ENCODE data around the gene ESR2.

The ESR2 gene

DNA sequence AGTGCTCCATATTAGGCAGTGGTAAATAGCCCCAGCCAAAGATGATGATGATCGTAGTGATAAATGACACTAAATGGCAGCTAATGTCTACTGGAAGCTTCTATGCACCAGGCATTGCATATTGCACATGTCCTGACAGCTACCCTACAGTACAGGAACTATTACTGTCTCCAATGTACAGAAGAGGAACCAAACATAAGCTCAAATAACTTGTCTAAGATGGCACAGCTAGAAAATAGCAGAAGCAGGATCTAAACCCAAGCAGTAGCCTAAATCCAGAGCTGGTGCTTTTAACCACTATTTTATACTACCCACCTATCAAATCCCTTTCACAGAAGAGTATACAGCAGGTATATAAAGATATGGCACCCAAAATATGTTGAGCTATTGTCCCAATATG, 28.9 kb downstream of the ESR2 start:
- no peak for DNase-seq

DNA sequence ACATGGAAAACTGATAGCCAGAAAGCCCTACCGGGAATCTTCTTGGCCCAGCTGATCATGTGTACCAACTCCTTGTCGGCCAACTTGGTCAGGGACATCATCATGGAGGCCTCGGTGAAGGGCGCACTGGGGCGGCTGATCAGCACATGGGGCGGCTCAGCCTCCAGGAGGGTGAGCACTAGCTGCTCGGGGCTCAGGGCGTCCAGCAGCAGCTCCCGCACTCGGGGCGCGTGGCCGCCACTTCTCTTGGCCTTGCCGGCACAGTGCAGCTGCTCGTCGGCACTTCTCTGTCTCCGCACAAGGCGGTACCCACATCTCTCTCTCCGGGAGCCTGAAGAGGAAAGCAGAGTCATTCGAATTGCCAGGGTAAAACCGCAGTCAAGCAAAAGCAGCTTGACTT, 33.8 kb downstream of the ESR2 start:
- no peak for DNase-seq

DNA sequence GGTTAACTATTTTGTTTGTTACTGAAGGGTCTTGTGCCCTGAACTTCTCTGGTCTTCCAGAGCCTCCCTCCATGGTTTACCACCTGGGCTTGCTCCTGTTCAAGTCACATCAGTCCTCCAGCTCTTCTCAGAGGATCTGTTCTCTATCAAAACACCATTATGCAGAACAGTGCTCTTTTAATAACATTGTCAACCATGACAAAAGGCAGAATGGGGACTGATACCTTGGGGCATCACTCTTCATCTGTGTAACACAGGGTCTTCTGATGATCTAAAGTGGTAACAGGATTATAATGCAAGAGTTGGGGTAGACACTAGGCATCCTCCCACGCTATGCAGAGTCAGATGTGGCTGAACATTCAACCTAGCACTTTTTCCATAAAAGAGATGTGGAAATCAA, 38.4 kb downstream of the ESR2 start:
- no peak for DNase-seq

DNA sequence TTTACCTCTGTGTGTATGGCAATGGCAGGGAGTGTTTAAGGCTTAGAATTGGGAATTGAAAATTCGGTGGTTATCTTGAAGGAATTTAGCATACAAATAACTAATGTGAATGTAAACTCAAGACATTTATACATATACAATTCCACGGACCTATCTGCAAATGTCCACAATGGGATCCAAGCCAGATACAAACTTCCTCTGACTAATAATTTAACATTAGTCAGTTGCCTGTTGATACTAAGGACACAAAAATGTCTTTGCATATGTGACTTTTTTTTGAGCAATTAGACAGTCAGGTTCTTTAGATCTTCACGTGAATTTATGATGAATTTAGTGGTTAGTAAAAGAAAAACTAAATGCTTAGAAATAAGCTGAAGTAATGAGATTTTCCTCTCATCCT, 40.5 kb downstream of the ESR2 start:
- no peak for DNase-seq

DNA sequence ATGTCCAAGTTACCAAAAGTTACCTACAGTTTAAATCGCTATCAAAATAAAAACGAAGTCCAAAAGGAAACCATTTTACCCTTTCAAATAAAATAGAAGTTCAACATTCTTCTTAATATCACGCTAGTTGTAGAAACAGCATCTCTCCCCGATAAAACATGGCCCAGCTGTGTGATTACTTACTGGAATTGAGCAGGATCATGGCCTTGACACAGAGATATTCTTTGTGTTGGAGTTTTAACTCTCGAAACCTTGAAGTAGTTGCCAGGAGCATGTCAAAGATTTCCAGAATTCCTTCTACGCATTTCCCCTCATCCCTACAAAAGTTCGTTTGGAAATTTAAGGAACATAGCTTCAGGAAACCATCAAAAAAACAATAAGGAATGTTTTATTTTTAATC, 44.8 kb downstream of the ESR2 start:
- DNase-seq: no peak

DNA sequence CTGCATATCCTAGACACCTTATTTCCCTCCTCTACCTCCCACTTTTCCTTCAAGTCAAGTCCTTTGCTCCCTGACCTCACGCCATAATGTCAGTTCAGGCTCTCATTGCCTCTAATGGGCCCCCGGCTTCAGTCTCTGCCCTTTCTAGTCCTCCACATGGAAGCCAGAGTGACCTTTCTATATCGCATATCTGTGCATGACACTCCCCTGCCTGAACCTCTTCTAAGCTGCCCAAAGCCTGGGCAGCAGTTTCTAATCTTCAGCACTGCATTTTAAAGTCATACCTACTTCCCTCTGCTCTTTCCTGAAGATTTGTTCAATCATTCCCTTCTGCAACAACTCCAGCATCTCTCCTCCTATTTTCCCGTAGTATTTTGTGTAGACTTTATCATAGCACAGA, 45.5 kb downstream of the ESR2 start:
- no peak for DNase-seq

DNA sequence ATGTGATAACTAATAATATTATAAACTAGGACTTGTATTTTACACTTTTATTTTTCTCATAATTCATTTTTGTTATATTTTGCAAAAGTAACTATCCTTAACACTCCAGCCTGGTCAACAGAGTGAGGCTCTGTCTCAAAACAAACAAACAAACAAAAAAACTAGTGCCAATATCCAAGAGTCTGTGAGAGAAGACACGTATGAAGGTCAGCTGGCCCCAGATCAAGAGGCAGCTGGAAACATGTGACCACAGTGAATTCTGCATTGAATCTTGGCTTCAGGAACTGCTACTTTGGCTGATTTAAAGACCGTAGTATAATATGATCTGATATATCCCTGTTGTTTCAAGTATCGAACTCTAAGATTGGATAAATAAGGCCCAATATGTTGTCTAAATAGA, 47.0 kb downstream of the ESR2 start:
- DNase-seq: no peak

DNA sequence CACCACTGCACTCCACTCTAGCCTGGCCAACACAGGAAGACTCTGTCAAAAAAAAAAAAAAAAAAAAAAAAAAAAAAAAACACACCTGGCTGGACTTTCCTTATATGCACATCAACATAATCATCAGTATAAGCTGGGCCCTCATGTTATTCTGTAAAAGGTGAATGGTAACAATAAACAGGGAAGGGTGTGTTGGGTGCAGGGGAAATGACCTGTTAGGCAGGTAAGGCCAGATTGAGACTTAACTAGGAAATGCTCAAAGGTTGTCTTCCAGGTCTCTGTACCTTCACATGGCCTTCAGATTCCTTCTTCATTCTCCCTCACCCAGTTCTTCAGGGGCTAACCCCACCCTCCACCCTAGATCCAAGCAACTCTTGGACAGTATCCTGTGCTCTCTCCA, 47.5 kb downstream of the ESR2 start:
- DNase-seq: no peak

DNA sequence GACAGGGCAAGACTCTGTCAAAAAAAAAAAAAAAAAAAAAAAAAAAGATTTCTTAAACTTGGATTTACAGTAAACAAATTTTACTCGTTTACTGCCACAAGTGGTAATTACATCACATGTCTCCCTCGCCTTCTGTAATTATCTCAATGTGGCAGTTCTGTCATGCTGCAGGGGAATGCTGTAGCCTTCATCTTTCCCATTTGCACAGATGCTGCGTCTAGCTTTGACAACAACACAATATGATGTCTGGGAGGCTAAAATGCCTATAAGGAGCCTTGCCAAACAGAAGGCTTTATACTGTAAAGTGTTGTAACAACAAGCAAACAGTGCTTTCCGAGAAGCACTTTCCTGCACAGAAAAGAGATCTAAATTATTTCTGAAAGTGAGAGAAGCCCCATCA, 48.7 kb downstream of the ESR2 start:
- no peak for DNase-seq

DNA sequence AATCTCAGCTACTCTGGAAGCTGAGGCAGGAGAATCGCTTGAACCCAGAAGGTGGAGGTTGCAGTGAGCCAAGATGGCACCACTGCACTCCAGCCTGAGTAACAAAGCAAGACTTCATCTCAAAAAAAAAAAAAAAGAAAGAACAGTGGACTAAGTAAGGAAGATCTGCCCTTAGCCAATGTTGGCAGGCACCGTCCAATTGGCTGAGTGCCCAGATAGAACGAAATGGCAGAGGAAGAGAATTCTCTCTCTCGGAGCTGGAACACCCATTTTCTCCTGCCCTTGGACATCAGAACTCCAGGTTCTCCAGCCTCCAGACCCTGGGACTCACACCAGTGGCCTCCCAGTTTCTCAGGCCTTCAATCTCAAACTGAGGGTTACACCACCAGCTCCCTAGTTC, 49.9 kb downstream of the ESR2 start:
- no peak for DNase-seq

DNA sequence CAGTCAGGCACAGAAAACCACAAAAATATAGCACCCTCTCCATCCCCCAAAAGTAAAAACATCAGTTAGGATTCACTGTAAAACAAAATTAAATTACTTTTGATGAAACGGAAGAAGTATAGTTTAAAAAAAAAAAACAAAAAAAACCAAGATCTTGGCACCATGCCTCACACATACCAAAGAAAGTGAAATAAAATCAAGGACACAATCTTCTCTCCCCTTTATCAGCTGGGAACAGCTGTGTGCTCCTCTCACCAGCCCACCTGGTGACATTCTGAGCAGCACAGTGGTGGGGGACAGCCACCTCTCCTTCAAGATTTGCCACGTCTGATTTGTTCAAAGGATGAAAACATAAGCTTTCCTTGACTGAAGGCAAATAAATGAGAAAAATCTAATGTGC, 55.5 kb downstream of the ESR2 start:
- DNase-seq: no peak

DNA sequence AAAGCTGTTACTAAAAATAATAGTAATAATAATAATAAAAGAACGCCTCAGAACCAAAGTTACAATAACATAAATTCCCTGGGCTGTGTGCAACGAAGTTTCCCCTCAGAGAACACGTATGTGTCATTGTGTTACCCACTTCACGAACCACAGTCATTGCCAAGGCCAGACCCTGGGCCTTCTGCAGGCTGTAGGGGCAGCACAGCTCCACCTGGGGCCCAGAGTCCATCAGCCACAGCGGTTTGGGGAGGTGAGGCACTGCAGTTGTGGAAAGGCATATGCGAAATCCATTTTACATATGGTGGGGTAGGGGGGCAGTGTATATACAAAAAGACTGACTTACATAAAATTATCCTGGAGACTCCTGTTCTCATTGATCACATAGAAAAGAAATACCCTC, 56.1 kb downstream of the ESR2 start:
- DNase-seq: no peak

DNA sequence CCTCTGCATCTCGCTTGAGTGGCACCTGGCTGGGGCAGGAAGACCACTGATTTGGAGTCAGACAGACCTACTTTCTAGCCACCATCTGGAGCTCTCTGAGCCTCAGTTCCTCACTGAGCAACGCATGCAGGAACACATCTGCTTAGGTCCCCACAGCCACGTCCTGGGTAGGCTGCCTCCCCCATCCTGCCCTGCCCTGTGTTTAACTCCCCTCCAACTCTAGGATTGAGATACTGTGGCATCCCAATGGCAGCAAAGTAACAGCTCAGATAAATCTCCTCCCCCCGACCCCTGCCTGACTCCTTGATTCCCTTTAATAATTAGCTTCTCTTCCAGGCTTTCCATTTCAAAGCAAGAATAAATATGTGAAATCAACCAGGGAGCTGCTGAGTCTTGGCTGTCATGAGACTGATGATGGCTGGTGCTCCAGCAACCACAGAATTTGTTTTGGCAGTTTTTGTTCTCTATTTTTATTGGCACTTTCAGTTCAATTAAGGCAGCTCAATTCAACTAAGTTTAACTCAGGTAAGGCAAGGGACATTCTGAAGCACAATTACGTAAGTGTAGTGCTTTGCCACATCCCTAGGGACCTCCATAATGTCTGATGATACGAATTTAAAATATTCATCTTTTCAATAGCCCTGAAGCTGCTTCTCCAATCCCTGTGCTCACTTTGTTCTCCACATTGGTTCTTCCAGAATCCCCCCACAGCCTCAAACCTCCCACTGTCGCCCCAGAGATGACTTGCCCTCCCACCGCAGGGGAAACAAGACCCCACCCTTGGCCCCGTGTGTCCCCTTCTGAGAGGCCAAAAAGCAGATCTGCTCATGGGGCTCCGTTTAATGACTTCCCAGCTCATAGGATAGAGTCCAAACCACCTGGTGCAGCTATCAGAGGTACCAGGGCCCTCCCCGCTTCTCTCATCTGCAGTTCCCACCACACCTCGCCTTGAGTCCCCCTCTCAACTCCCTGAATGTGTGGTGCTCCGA, 58.2 kb downstream of the ESR2 start:
- no peak for DNase-seq

DNA sequence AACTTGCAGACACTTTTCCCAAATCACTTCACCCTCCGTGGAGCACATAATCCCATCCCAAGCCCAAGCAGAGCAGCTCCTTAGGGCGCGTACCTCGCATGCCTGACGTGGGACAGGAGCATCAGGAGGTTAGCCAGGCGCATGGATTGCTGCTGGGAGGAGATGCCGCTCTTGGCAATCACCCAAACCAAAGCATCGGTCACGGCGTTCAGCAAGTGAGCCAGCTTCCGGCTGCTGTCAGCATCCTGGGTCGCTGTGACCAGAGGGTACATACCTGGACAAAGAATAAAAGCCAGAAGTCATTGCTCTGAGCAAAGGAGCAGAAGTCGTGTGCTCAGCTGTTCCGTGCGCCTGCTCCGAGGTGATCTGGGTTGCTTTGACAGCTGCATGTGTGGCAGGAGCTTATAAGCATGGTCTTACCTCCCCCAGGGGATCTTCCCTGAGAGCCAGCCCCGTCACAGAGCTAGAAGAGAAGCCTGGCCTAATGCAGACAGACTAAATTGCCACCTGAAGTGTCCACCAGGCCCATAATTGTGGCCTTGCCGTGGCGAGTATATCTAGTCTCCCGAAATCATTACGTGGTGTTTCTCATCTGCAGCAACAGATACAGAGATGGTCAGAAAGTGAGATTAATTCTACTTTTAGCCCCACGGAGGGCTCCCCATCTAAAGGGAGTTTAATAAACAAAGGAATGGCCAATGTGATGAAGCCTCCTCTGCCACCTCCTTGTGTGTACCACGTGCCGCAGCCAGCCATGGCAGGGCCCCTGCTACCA, 59.1 kb downstream of the ESR2 start:
- peak; percentile 76 for DNase-seq

DNA sequence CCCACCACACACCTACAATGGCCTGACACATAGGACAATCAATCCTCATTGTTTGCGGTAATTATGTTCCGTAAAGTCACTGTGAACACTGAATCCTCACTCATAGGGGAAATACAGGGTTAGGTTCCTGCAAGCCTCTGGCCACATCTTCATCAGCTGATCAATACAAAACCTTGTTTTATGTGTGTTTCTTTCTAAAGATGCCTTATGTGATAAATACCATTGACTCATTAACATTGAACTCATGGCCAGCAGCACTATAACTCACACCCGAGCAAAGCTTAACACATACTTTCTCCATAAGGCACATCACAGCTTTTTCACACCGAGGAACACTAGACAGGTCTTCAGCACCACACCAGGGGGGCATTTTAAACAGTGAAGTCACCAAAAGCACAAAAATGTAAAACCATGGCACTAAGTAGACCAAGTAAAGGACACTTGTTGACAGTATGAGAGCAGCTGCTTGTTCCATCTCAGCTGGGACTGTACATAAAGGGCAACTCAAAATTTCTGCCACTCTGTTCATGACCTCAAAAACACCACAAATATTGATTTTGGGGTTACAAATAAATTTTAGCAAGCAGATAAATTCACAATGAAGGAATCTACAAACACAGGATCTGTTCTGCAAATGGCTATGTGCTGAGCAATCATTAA, 60.5 kb downstream of the ESR2 start:
- DNase-seq: no peak

DNA sequence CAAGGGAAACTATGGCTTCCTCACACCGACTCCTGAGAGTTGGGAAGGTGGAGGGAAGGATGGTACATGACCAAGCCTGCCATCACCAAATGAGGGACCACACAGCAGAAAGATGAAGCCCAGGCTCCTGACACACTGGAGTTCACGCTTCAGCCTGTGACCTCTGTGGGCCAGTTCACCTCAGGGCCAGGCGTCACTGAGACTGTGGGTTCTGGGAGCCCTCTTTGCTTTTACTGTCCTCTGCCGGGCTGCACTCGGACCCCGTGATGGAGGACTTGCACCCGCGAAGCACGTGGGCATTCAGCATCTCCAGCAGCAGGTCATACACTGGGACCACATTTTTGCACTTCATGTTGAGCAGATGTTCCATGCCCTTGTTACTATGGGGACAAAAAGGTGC, 61.2 kb downstream of the ESR2 start:
- no peak for DNase-seq

DNA sequence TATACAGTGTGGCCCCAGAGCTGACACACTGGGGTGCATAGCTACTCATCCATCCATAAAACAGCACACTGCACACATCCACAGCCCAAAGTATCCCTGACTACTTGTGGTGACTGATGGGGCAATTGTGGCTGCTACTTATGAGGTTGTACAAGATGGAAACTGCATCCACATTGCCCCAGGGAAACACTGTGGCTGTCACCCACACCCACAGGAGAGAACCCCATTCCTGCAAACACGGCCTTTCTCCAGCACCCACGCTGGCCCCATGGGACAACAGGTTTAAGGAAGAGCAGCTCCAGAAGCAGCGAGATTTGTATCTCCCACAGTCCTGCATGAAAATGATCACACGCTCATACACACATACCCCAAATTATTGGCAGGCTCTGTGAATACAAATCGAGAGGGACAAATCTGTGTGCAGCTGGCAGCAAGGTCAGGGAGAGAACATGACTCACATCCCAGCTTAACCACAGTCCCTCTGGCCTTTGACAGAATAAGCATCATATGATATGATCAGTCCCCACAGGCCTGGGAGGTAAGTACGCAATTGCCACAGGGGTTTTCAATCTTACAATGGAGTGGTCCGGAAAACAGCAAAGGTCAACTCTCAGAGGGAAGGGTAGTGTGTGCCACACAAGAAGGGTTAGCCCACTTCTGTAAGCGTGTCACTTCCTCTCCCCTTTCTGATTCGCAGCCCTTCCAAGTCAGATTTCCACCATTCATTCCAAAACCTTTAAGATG, 61.9 kb downstream of the ESR2 start:
- no peak for DNase-seq

DNA sequence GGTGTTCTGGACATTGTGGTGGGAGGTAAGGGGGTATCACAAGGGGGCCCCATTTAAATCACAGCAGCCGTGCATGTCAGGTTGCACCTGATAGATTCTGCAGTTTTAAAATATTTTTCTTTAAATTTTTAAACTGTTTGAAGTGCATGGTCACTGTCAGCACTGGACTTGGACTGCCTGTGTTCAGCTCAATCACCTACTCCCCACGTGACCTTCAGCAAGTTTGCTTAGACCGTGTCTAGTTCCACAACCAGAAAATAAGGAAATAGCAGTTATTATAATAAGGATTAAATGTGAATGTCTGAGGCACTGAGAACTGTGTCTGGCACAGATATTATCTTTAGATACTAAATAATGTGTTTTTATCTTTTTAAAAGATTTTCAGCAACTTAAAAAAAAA, 64.7 kb downstream of the ESR2 start:
- no peak for DNase-seq

DNA sequence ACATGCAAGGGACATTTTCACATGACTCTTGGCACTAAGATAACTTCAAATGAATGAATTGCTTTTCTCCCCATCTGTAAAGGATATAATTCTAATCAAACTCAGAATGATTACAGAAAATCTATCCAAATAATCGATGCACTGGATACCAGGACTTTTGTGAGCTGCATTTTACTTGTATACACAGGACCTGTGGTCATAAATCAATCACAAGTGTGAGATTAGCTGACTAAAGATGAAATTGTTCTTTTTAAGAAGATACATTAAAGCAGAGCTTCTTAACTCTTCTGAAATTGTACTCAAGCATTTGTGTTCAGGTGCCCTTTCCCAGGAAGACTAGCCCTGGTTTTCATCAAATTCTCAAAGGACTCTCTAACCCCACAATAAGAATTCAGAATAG, 66.3 kb downstream of the ESR2 start:
- no peak for DNase-seq

DNA sequence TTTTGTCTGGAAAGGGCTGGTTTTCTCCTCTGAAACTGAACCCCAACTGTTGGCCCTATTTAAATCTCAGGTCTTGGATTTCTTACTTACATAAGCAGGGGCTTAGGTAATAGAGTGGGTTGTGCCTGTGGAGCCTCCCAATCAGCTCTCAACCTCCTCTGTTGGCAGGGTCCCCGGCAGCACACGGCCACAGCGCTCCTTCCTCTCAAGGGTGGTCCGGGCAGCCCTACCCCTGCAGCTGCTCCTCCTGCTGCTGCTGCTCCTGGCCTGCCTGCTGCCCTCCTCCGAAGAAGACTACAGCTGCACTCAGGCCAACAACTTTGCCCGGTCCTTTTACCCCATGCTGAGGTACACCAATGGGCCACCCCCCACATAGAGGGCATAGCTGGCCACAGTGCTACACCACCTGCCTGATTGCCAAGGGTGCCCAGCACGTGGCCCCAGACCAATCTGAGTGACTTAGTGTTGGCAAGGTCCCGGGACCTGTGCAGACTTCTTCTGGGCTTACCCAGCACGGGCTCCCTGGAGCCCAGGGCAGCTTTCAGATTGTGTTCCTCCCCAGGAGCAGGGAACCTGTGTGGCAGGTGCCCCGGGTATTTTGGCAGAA, 68.9 kb downstream of the ESR2 start:
- no peak for DNase-seq

DNA sequence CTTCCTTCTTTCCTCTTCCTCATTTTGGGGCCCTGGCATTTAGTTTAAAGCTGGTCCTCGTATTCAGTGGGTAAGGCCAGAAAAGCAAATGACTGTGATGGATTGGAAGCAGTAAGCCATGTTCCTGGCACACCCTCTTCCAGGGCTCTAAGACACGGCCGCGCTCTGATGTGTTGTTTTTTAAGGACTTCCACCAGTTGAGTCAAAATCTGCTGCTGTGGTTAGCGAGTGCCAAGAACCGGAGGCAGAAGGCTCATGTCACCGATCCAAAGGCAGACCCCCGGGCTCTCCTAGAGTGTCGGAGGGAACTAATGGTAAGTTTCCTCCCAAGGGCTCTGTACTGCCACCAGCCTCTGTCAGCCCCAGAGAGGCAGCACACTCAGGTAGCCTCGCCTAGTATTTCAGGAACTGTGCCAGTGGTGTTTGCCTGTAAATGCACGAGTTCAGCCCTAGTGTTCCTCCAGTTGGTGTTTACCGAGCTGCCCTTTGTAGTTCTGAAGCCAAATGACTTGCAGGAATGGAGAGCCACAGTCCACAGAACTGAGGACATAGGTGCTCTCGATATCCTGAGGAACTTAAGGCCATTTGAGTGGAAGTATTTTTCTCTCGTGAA, 72.7 kb downstream of the ESR2 start:
- no peak for DNase-seq

DNA sequence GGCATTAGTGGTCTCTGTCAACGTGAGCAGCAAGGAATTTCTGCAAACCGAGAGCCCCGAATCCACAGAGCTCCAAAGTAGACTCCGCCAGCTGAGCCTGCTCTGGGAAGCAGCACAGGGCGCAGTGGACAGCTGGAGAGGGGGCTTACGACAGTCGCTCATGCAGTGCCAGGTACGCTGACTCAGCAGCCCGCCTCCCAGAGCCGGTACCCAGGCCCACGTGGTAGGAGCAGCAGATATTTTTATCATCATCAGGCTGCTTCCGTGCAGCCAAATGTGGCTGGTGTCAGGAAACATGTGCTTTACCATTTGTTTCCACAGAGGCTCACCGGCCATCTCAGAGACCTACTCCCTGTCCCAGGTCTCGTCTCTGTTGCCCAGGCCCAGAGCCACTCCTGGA, 73.7 kb downstream of the ESR2 start:
- no peak for DNase-seq
